ENCODE results near the gene EGF.

GRCh38 chr4:109931318-109931717 lies 18.6 kb downstream of the EGF start:
- TF ChIP-seq ZNF274 (IDR thresholded peaks at IDR 0.05; ENCODE audit: low read depth, low read length) (no peak), SUZ12 (IDR thresholded peaks at IDR 0.05; ENCODE audit: extremely low read depth, insufficient read depth, insufficient read length) (no peak), YY1 (IDR thresholded peaks at IDR 0.05; ENCODE audit: insufficient read depth, insufficient read length) (no peak)
